ENCODE measurements around the gene RASGRF2. TPM values are rescaled to one million over a fixed set of nuclear protein-coding genes. Genes with fewer than 3 reads are reported as not detected.

RASGRF2 gene
- polyA plus RNA-seq, 4 donors, result 0.54 to 3.0 (median 1.5) TPM

DNA sequence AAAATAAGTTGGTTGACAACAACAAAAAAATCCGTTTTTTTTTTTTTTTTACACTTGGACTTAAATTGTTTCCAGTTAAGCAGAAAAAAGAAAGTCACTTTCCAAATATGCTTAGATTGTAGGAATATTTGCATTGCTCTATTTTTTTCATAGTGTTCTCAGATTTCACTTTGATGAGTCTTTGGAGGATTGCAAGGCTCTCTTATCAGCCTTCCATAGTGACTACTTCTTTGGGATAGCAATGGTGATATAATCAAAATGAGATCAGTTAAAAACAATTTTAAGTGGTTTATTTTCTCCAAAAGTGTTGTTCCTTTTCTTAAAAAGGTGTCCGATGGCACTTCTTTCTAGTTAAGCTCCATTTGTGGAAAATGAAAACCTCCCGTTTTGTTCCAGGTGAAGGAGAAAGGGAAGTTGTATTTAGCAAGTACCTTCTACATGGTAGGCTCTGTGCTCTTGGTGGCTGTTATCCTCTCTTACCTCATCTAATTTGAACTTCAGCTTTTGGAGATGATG lies 3.9 kb downstream of the RASGRF2 start:
- no peaks in the 10 kb centered on the region for H3K36me3 ChIP-seq (ENCODE audit: control insufficient read depth in 3 of 3, insufficient read depth in 2 of 3, low read depth in 1 of 3, low read length in 3 of 3)
- H3K4me1 ChIP-seq (ENCODE audit: control insufficient read depth in 3 of 3, insufficient read depth in 2 of 3, low read depth in 1 of 3, low read length in 2 of 3), result peaks cover 0 to 10% (median 5%) of the 10 kb centered on the region in 3 donors
- no peak overlapping the region for H3K27ac ChIP-seq (ENCODE audit: low read depth in 1 of 3, low read length in 2 of 3)
- H3K27me3 ChIP-seq (ENCODE audit: control insufficient read depth in 3 of 3, insufficient read depth in 3 of 3, low read length in 3 of 3), result peaks cover 0 to 15% (median 0%) of the 10 kb centered on the region in 3 donors
- DNase-seq (no peak), FAIRE-seq (no peak)
- H3K4me3 ChIP-seq (ENCODE audit: low read depth in 1 of 3, low read length in 3 of 3), result no peak overlapping the region
- WGBS, 3 donors, result 65 to 79% (median 75%) methylated on average over 3 of the region's 3 CpGs
- H3K9me3 ChIP-seq (ENCODE audit: control insufficient read depth in 2 of 2, insufficient read depth in 1 of 2, low read depth in 1 of 2, low read length in 1 of 2), result no peaks in the 10 kb centered on the region

DNA sequence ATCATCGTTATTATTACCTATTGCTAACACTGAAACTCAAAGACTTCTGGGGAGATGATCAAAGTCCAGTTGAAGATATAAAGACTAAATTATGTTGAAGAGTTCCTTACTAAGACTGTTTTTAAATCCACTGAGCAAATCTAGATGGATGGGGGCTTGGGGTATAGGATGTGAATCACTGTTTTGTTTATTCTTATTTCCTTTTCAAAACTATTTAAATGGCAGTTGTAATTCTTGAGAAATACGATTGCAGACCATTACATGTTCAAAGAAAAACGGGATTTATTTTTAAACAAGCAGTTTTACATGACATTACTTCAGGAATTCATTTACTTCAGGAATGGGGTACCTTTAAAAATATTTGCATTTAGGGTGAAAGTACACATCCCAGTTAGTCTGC lies 4.3 kb downstream of the RASGRF2 start:
- no peak for DNase-seq
- H3K4me3 ChIP-seq (ENCODE audit: low read depth in 1 of 3, low read length in 3 of 3), result no peak overlapping the region
- no peak overlapping the region for H3K27ac ChIP-seq (ENCODE audit: low read depth in 1 of 3, low read length in 2 of 3)
- 31 to 42% (median 36%) methylated on average over 3 of the region's 3 CpGs for WGBS, 3 donors
- H3K36me3 ChIP-seq (ENCODE audit: control insufficient read depth in 3 of 3, insufficient read depth in 2 of 3, low read depth in 1 of 3, low read length in 3 of 3), result no peaks in the 10 kb centered on the region
- no peak for FAIRE-seq
- H3K4me1 ChIP-seq (ENCODE audit: control insufficient read depth in 3 of 3, insufficient read depth in 2 of 3, low read depth in 1 of 3, low read length in 2 of 3), result peaks cover 0 to 10% (median 5%) of the 10 kb centered on the region in 3 donors
- H3K9me3 ChIP-seq (ENCODE audit: control insufficient read depth in 2 of 2, insufficient read depth in 1 of 2, low read depth in 1 of 2, low read length in 1 of 2), result no peaks in the 10 kb centered on the region
- H3K27me3 ChIP-seq (ENCODE audit: control insufficient read depth in 3 of 3, insufficient read depth in 3 of 3, low read length in 3 of 3), result peaks cover 0 to 11% (median 0%) of the 10 kb centered on the region in 3 donors

GRCh38 chr5:80964919-80965318 lies 4.8 kb downstream of the RASGRF2 start:
- Histone ChIP-seq H3K36me3 (ENCODE audit: control insufficient read depth in 3 of 3, insufficient read depth in 2 of 3, low read depth in 1 of 3, low read length in 3 of 3) (no peaks in the 10 kb centered on the region), H3K27me3 (ENCODE audit: control insufficient read depth in 3 of 3, insufficient read depth in 3 of 3, low read length in 3 of 3) (peaks cover 0 to 8% (median 0%) of the 10 kb centered on the region in 3 donors), H3K27ac (ENCODE audit: low read depth in 1 of 3, low read length in 2 of 3) (no peak overlapping the region), H3K9me3 (ENCODE audit: control insufficient read depth in 2 of 2, insufficient read depth in 1 of 2, low read depth in 1 of 2, low read length in 1 of 2) (no peaks in the 10 kb centered on the region), H3K4me1 (ENCODE audit: control insufficient read depth in 3 of 3, insufficient read depth in 2 of 3, low read depth in 1 of 3, low read length in 2 of 3) (peaks cover 0 to 7% (median 5%) of the 10 kb centered on the region in 3 donors), H3K4me3 (ENCODE audit: low read depth in 1 of 3, low read length in 3 of 3) (no peak overlapping the region)
- FAIRE-seq, result no peak
- WGBS, 3 donors, result 71 to 83% (median 80%) methylated on average over 5 of the region's 5 CpGs
- DNase-seq, result no peak

DNA sequence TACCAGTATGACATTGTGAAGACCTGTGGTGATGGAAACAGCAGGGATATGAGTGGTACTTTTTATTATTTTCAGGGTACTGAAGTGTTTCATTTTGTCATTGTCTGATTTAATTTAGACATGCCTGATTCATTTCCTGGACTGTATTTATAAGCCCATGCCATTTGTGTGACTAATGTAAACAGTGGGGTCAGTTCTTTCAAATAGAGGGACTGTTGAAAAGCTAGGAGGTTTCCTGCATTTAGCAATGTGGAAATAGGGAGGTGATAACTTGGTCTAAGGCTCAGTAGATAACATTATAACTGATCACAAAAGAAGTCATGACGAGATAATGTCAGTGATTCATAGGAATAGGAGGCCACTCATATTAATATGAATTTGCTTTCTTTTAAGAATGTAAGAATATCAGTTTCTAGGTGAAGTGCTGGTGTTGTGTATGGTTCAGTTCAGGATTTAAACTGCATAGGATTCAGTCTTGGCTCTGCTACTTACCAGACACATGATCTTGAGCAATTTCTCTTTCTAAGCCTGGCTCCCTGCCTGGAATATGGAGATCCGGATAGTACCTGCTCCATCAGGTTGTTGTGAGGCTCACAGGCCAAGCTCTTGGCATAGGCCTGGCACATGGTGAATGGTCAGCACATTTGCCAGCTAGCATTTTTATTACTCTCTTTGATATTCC lies 7.5 kb downstream of the RASGRF2 start:
- H3K9me3 ChIP-seq (ENCODE audit: control insufficient read depth in 2 of 2, insufficient read depth in 1 of 2, low read depth in 1 of 2, low read length in 1 of 2), result no peaks in the 10 kb centered on the region
- H3K4me1 ChIP-seq (ENCODE audit: control insufficient read depth in 3 of 3, insufficient read depth in 2 of 3, low read depth in 1 of 3, low read length in 2 of 3), result peaks cover 0 to 5% (median 0%) of the 10 kb centered on the region in 3 donors
- DNase-seq (peak in 1 of 2 donors; percentile 29), FAIRE-seq (no peak)
- H3K27ac ChIP-seq (ENCODE audit: low read depth in 1 of 3, low read length in 2 of 3), result peak overlapping the region in 1 of 3 donors; percentile 33
- WGBS, 3 donors, result 25 to 45% (median 38%) methylated on average over 2 of the region's 2 CpGs
- H3K36me3 ChIP-seq (ENCODE audit: control insufficient read depth in 3 of 3, insufficient read depth in 2 of 3, low read depth in 1 of 3, low read length in 3 of 3), result no peaks in the 10 kb centered on the region
- H3K4me3 ChIP-seq (ENCODE audit: low read depth in 1 of 3, low read length in 3 of 3), result no peak overlapping the region
- no peaks in the 10 kb centered on the region for H3K27me3 ChIP-seq (ENCODE audit: control insufficient read depth in 3 of 3, insufficient read depth in 3 of 3, low read length in 3 of 3)

DNA sequence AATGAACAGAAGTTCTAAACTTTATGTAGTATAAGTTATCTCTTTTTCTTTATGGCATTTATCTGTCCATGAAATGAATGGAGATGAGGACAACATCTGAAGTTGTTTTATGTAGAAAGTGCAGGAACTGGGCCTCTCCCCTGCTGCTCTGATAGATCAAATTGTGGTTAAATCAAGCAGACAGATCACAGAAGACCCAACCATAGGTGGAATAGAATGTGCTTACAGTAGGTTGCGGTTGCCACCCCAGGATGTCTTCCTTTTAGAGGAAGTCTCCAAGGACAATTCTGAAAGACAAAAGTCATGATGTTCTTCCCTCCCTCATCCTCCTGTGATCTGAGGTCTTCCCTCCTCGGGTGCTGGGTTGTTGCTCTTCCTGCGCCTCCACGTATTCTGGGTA lies 12.9 kb downstream of the RASGRF2 start:
- Histone ChIP-seq H3K27me3 (ENCODE audit: control insufficient read depth in 3 of 3, insufficient read depth in 3 of 3, low read length in 3 of 3) (no peaks in the 10 kb centered on the region), H3K4me1 (ENCODE audit: control insufficient read depth in 3 of 3, insufficient read depth in 2 of 3, low read depth in 1 of 3, low read length in 2 of 3) (no peaks in the 10 kb centered on the region), H3K27ac (ENCODE audit: low read depth in 1 of 3, low read length in 2 of 3) (no peak overlapping the region), H3K9me3 (ENCODE audit: control insufficient read depth in 2 of 2, insufficient read depth in 1 of 2, low read depth in 1 of 2, low read length in 1 of 2) (no peaks in the 10 kb centered on the region), H3K36me3 (ENCODE audit: control insufficient read depth in 3 of 3, insufficient read depth in 2 of 3, low read depth in 1 of 3, low read length in 3 of 3) (no peaks in the 10 kb centered on the region), H3K4me3 (ENCODE audit: low read depth in 1 of 3, low read length in 3 of 3) (no peak overlapping the region)
- FAIRE-seq (no peak), DNase-seq (no peak)
- 88 to 92% (median 92%) methylated on average over 4 of the region's 4 CpGs for WGBS, 3 donors

DNA sequence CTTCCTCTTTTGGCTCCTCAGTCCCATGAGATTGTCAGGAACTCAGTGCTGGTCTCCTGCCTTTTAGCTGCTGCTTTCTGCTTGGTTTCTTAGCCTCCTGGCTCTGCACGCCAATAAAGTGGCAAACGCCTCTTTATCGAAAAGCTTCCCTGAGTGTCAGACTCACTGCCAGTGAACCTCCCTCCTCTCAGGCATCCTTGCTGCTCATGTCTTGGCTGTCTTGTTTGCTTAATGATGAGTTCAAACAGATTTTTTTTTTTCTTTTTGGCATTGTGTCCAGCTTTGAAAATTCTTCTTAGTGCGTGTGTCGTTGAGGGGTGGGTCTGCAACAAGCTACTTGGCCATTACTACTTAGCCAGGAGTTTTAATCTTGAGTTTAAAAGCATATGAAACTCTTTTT lies 14.9 kb downstream of the RASGRF2 start:
- 62 to 89% (median 84%) methylated on average over 5 of the region's 5 CpGs for WGBS, 3 donors
- Histone ChIP-seq H3K36me3 (ENCODE audit: control insufficient read depth in 3 of 3, insufficient read depth in 2 of 3, low read depth in 1 of 3, low read length in 3 of 3) (no peaks in the 10 kb centered on the region), H3K4me3 (ENCODE audit: low read depth in 1 of 3, low read length in 3 of 3) (no peak overlapping the region), H3K27ac (ENCODE audit: low read depth in 1 of 3, low read length in 2 of 3) (no peak overlapping the region), H3K4me1 (ENCODE audit: control insufficient read depth in 3 of 3, insufficient read depth in 2 of 3, low read depth in 1 of 3, low read length in 2 of 3) (no peaks in the 10 kb centered on the region), H3K27me3 (ENCODE audit: control insufficient read depth in 3 of 3, insufficient read depth in 3 of 3, low read length in 3 of 3) (no peaks in the 10 kb centered on the region), H3K9me3 (ENCODE audit: control insufficient read depth in 2 of 2, insufficient read depth in 1 of 2, low read depth in 1 of 2, low read length in 1 of 2) (no peaks in the 10 kb centered on the region)
- FAIRE-seq, result no peak
- DNase-seq, result no peak

DNA sequence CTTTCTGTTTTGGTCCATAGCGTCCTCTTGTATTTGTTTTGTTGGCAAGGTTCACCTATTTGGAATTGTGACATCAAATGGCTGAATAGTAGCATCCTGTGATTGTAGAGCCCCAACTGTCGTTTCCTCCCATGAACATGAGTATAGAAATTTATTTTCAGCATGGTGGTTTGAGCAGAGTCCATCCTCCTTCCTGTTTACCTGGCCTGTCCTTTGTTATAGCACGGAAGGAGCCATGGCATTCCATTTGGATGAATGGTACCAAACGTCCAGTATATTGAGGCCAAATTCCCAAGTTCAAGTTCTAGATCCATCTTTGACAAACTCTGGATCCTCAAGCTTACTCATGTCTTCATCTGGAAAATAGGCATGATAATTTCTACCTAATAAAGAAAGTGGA lies 16.8 kb downstream of the RASGRF2 start:
- no peak for FAIRE-seq
- Histone ChIP-seq H3K4me3 (ENCODE audit: low read depth in 1 of 3, low read length in 3 of 3) (no peak overlapping the region), H3K27me3 (ENCODE audit: control insufficient read depth in 3 of 3, insufficient read depth in 3 of 3, low read length in 3 of 3) (no peaks in the 10 kb centered on the region), H3K27ac (ENCODE audit: low read depth in 1 of 3, low read length in 2 of 3) (no peak overlapping the region), H3K9me3 (ENCODE audit: control insufficient read depth in 2 of 2, insufficient read depth in 1 of 2, low read depth in 1 of 2, low read length in 1 of 2) (no peaks in the 10 kb centered on the region), H3K4me1 (ENCODE audit: control insufficient read depth in 3 of 3, insufficient read depth in 2 of 3, low read depth in 1 of 3, low read length in 2 of 3) (no peaks in the 10 kb centered on the region), H3K36me3 (ENCODE audit: control insufficient read depth in 3 of 3, insufficient read depth in 2 of 3, low read depth in 1 of 3, low read length in 3 of 3) (no peaks in the 10 kb centered on the region)
- DNase-seq, result no peak
- WGBS, 3 donors, result 78 to 85% (median 79%) methylated on average over 4 of the region's 4 CpGs

DNA sequence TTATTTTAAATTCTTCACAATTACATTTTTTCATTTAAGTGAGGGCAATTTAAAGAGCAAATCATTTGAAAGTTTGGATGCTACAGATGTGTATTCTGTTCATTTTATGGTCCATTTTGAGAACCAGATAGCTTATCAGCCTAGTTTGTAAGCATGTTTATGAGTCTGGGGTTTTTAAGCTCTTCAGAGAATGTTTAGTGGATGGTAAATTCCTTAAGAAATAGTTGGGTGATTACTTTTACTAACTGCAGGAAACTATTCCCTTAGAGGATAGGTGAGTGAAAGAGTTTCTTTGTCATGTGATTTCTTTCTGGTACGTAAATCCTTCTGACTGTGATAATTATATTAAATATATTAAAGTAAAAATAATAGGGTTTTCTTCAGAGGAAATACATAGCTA lies 17.6 kb downstream of the RASGRF2 start:
- no peaks in the 10 kb centered on the region for H3K36me3 ChIP-seq (ENCODE audit: control insufficient read depth in 3 of 3, insufficient read depth in 2 of 3, low read depth in 1 of 3, low read length in 3 of 3)
- no peaks in the 10 kb centered on the region for H3K27me3 ChIP-seq (ENCODE audit: control insufficient read depth in 3 of 3, insufficient read depth in 3 of 3, low read length in 3 of 3)
- FAIRE-seq (no peak), DNase-seq (no peak)
- no peak overlapping the region for H3K27ac ChIP-seq (ENCODE audit: low read depth in 1 of 3, low read length in 2 of 3)
- no peak overlapping the region for H3K4me3 ChIP-seq (ENCODE audit: low read depth in 1 of 3, low read length in 3 of 3)
- H3K9me3 ChIP-seq (ENCODE audit: control insufficient read depth in 2 of 2, insufficient read depth in 1 of 2, low read depth in 1 of 2, low read length in 1 of 2), result no peaks in the 10 kb centered on the region
- no peaks in the 10 kb centered on the region for H3K4me1 ChIP-seq (ENCODE audit: control insufficient read depth in 3 of 3, insufficient read depth in 2 of 3, low read depth in 1 of 3, low read length in 2 of 3)
- WGBS, 3 donors, result 93 to 100% (median 97%) methylated on average over 1 of the region's 1 CpG

Measured in small intestine (tissue), 7 donors.